T follicular helper cell (primary cell): Measurements from ENCODE around the gene KCTD1.

ENCODE experiments used
- DNase-seq: peaks from one replicate; pipeline ENCODE4 v3.0.0-alpha.2; 2020; ENCODE audit warnings: low read depth

The KCTD1 gene

DNA sequence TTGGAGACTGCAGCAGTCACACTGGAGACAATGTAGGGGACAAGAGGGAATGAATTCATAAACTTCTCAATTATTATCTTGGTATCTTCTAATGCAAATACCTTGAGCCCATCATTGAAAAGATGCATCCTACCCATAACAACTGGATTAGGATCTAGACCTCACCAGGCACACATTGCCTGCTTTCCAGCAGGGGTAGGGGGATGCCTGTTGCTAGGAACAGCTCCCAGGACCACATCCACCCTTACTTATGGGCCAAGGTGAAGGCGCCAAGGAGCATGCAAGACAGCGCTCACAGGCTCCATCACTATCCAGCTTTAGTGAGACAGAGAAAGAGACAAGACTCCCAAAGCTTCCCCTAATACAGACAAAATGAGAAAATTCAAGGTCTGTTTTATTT is 24.4 kb downstream of the KCTD1 start:
- DNase-seq, result no peak

GRCh38 chr18:26521617-26522016 is 26.7 kb downstream of the KCTD1 start:
- DNase-seq, result no peak

DNA sequence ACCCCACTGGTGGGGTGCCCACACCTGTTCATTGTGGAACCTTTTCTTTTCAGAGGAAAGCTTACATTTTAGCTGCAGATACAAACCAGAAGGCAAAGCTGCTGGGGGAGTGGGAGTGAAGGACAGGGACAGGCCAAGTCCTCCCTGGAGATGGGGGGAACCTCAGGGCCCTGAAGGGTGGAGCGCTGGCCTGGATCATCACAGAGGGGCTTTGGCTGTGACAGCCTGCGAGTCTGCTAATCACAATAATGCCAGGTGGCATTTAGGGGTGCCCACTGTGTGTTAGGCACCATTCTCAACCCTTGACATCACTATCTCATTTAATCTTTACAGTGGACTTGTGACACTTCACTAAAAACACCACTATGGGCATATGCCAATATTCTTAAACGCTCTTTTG is 27.4 kb downstream of the KCTD1 start:
- DNase-seq, result no peak

DNA sequence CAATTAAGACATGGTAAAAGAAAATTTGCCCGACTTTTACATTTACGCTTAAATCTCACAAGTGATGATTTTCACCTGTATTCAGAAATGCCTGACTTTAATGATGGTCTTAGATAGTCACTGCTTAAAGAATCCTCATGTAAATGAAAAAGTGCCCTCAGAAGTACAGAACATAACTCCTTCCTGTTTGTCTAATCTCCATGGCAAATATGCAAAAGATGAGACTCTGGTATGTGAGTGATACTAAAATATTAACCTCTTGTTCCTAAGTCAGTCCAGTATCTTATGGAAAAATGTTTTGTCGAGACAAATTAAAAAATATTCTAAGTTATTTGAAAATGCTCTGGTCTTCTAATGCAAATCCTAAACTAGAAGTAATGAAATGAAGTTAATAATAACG is 29.2 kb downstream of the KCTD1 start:
- DNase-seq, result no peak

GRCh38 chr18:26516964-26517363 is 31.4 kb downstream of the KCTD1 start:
- DNase-seq, result no peak

GRCh38 chr18:26515643-26516487 is 32.5 kb downstream of the KCTD1 start:
- DNase-seq, result no peak

GRCh38 chr18:26511339-26512071 is 36.8 kb downstream of the KCTD1 start:
- DNase-seq, result no peak

GRCh38 chr18:26510337-26510736 is 38.0 kb downstream of the KCTD1 start:
- DNase-seq, result no peak

DNA sequence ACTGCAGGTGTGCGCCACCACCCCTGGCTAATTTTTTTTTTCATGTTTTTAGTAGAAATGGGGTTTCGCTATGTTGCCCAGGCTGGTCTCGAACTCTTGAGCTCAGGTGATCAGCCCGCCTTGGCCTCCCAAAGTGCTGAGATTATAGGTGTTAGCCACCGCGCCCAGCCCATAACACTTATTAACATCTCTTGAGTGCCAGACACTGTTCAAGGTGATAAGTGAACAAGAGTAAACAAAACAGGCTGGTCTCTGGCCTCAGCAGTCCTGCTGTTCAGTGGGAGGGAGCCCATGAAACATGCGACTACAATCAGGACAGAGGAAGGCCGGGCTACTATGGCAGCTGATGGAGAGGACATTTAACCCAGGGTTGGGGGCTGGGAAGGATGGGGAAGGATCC is 42.3 kb downstream of the KCTD1 start:
- no peak for DNase-seq

DNA sequence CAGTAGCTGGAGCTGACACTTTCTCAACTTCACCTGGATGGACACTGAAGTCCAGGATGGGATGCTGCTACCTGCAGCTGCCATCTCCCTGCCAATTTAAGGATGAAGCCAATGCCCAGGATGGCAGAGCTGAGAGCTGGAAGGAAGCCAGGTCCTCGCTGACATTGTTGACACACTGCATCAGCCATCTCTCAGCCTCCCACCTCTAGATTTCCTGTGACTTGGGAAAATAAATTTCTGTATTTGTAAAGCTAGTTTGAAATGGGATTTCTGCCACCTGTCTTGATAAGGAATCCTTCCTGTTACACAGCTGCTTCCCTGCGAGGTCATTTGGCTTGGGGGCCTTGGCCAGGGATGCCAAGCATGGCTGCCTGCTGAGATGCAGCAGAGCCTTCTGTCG is 43.5 kb downstream of the KCTD1 start:
- DNase-seq, result no peak

DNA sequence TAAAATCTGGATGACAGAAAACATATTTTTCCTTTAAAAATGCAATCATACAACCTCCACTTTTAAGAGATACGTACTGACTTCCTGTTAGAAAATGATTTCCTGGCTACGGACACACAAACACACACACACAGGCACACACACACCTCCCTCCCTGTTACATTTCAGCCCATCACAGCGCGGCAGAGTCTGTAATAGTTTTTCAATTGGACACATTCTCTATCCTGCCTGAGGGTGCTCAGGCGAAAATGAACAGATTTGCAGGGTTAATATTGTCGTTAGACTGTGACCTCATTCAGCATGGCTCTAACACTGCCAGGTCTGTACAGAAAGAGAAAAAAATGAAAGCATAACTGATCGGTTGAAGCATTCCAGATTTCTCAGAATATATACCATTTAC is 45.0 kb downstream of the KCTD1 start:
- DNase-seq, result no peak

DNA sequence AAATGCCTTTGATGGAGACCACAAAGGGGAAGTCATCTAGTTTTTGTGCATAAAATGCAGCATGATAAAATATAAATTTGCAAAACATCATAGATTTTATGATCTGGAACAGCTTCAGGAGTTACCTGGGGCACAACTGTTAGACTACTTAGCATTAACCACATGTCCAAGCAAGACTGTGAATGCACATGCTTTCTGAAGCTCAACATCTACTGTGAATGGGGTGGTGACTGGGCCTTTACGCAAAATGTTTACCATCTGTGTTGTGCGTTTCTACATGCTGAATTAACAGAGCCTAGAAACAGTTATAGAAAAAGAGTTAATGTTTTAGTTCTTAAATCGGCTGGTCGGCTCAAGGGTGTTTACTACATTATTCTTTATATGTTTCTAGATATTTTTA is 45.5 kb downstream of the KCTD1 start:
- no peak for DNase-seq

- DNase-seq, result no peak
Observed at GRCh38 chr18:26497866-26498265, 50.5 kb downstream of the KCTD1 start.

- no peak for DNase-seq
Observed at GRCh38 chr18:26496528-26496927, 51.8 kb downstream of the KCTD1 start.

DNA sequence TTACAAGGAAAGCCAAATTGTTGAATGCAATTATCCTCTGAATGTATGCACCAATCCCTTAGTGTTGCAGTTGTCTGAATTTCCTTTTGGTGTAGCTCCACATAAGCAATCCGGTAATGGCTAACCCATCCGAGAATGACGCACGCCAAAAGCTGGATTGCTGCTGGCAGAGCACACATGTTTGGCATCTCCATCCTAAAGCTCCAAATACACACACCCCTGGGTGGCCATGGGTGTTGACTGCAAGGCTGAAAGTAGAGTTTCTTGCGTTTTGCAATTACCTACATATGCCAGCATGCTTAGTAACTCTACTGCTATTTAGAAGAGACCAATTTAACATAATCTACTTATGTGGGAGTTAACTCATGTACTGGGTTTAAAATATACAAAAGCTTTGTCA is 53.1 kb downstream of the KCTD1 start:
- DNase-seq, result no peak

GRCh38 chr18:26493021-26493420 is 55.3 kb downstream of the KCTD1 start:
- DNase-seq, result no peak

GRCh38 chr18:26491194-26491816 is 57.0 kb downstream of the KCTD1 start:
- no peak for DNase-seq

GRCh38 chr18:26489881-26490280 is 58.5 kb downstream of the KCTD1 start:
- no peak for DNase-seq

GRCh38 chr18:26489191-26489590 is 59.2 kb downstream of the KCTD1 start:
- DNase-seq, result no peak

GRCh38 chr18:26488417-26489009 is 59.8 kb downstream of the KCTD1 start:
- DNase-seq, result no peak

DNA sequence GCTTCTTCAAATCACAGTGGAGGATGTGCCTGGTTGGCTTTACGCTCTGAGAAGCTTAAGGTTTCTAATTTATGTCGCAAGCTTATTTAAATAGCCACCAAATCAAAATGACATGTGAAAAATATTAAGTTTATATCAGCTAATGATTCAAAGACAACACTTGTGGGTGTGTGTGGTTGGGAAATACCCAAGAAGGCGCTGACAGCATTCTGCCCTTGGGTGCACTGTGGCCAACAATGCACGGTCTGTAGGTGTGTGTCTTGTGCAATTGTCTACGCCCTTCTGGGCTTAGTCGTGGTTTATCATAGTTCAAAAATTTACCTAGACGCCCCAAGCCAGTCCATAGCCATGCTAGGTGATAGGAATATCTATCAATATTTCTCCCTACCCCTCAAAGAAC is 60.9 kb downstream of the KCTD1 start:
- DNase-seq, result no peak

DNA sequence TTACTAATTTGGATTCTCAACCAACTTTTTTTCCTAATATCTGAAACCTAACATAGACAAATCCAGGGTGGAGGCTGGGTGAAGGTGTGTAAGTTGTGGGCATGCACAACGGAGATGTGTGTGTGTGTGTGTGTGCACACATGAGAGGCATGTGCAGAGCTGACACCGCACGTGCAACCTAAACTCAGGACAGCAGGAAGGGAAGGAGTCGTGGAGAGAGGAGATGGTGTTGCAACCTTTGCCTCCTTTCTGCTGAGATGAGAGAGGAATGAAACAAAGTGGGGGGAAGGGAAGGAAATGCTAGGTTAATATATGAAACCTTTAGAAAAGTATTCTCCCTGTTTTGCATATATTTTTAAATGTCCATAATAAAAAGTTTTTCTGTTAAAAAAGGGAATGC is 64.7 kb downstream of the KCTD1 start:
- no peak for DNase-seq

DNA sequence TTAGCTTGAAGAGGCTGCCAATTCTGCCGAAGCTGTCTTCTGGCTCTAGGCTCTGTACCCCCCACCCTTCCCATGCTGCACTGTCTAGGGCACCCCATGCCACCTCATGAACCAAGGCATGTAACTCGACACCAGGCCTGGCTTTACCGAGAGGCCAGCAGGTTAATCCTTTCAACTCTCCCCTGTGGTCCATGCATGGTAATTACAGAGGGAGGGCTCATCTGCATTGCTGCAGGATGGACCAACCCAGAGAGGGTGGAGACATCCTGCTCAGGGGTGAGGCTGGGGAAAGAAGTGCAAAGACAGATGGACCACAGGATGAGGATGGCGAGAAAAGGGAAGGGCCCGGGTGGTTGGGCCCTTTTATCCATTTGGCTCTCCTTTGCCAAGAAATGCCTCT is 65.8 kb downstream of the KCTD1 start:
- DNase-seq, result no peak
